Measurements from ENCODE around the gene CCDC9B.

The CCDC9B gene

DNA sequence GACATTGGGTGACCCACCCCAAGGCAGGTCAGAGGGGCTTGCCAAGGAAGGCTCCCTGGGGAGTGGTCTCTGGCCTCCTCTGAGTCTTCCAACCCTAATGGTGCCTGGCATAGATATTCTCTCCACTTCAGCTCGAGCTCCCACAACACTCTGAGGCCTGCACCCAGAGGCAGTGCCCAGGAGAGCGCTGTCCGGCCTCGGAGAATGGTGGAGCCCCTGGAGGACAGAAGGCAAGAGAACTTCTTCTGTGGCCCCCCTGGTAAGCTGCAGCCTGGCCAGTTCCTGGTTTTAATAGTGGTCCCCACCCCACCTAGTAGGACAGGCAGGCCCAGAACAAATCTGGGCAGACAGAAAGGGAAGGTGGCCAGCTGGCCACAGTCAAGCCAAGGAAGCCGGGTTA lies 24.3 kb upstream of the CCDC9B start:
- DNase-seq: no peak

DNA sequence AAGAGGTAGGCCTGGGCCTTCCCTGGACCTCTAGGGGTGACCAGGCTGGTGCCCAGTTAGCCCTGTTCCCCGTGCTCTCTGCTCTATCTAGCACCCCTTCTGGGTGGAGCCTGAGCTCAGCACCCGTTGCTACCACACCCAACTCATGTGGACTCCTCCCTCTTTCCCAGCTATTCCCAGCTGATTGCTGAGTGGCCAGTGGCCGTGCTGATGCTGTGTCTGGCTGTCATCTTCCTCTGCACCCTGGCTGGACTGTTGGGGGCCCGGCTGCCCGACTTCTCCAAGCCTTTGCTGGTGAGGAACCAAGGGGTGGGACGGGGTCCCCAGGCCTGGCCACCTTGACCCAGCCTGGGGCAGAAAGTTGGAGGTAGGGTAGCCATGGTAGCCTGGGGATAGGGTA lies 23.5 kb upstream of the CCDC9B start:
- DNase-seq: no peak

DNA sequence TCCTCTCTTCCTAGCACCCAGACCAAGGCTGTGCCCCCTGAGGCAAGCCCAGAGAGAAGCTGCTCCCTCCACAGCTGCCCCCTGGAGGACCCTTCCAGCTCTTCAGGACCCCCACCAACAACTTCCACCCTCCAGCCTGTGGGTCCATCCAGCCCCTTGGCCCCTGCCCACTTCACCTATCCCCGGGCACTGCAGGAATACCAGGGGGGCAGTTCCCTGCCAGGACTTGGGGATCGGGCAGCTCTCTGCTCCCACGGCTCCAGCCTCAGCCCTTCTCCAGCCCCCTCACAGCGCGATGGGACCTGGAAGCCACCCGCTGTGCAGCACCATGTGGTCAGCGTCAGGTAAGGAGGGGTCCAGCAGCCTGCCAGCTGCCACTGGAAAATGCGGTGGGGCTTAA lies 22.9 kb upstream of the CCDC9B start:
- DNase-seq: no peak

DNA sequence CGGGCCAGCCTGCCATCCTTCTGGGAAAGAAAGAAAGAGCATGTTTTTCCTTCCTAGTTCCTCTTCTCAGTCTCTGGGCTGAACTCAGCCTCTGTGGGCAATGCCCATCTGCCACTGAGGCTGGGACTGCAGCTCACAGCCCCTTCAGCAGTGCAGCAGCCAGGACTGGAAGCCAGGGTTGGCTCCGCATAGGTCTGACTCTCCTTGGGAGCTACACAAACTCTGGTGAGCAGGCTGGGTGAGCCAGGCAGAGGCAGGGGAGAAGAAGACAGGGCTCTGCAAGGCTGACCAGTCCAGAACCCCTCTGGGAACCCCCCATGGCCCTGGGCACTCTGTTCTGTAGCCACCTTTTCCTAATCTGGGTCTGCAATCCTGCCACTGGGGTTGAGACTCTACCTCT lies 20.9 kb upstream of the CCDC9B start:
- DNase-seq: no peak

DNA sequence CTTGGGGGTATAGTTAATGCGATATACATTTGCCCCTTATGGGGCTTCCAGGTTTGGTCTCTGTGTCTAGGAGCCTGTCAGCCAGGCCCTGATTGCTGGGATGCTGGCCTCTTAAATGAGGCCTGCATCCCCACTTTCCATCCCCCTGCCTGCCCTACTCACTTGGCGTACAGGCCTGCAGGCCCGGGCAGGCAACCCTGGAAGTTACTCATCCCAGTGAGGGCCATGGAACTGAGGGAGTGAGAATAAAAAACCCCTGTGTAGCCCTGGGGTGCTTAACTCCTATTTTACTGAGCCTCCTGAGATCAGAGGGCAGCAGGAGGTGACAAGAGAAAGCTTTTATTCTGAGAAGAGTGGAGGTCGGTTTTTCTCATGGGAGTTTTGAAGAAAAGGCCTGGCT lies 19.3 kb upstream of the CCDC9B start:
- DNase-seq: no peak

DNA sequence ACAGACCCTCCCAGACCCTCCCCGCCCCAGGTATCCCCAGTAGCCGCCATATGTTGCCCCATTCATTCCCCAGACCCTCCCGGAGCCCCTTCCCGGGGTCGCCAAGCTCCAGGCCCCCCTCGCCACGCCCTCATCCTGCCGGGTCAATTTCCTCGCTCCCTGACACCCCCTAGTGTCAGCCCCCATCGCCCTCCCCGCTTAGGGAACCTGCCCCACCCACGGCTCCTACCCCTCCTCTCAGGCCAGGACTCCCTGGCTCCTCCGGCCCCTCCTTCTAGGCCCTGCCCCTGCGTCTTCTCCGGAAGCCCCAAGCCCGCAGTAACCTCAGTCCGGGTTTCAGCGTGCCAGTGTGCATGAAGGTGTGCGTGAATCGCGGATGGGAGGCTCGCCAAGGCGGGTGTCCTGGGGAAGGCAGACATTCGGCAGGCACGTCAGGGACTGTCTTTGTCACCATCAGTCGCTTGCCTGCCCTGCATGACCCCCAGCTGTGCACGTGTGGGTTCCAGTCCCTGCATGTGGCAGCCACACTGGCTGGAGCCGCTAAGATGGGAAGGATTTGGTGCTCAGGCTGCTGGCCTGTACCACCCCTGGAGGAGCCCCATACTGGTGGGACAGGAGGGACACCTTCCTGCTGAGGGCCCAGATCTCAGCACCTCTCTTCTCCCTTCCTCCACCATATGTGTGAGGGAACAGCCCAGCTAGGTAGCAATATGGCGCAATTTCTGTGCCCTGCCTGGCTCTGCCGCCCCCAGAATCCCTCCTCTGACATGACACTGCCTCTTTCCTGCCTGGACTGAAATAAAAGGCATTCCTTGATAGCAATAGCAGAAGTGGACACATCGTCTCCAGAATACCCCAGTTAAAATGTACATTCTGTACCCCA lies 18.0 kb upstream of the CCDC9B start:
- peak; percentile 27 for DNase-seq

DNA sequence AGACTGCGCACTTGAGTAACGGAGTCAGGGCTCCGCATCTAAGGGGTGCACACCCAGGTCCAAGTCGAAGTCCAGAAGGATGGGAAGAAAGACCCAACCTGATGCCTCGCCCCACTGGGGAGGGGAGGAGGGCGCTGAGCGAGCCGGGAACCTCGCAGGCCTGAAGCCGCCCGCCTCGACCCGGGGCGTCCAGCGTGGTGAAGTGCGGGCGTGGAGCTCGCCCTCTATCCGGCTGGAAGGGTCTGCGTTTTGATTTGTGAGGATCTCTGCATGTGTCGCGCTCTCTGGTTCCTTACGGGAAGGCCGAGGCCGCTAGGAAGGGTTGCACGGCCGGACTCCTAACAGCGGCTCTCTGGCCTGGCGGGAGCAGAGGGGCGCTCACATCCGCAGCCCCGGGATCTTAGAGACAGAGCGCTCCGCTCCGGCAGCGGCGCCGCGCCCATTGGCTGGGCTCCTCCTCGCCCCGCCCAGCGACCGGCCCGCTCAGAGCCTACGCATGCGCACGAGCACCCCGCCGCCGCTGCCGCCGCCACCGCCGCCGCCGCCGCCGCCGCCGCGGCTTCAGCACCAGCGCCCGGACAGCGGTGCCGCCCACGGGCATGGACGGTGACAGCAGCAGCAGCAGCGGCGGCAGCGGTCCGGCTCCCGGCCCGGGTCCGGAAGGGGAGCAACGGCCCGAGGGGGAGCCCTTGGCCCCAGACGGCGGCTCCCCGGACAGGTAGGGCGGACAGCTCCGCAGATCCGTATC lies 17.2 kb upstream of the CCDC9B start, which contains the start of gene DISP2:
Gene DISP2, plus strand, starts transcription at position 497 of the 748 bp plus-strand sequence. Its CDS starts 103 bp downstream, at position 600.
- peak; percentile 87 for DNase-seq

DNA sequence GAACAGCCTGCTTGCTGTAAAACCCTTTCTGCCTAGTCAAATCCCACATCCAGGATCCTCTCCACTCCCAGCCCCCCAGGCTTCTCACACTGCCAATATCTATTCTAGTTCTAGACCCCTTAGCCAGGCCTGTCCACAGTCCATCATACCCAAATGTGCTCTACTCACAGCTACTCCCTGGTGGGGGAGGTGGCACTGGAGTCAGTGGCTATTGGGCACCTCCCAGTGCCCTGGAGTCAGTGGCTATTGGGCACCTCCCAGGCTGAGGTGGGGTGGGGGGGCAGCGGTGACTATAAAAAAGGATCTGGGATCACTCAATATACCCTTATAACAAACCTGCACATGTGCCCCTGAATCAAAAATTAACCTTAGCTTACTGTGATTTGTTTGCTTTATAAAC lies 16.5 kb upstream of the CCDC9B start:
- no peak for DNase-seq

DNA sequence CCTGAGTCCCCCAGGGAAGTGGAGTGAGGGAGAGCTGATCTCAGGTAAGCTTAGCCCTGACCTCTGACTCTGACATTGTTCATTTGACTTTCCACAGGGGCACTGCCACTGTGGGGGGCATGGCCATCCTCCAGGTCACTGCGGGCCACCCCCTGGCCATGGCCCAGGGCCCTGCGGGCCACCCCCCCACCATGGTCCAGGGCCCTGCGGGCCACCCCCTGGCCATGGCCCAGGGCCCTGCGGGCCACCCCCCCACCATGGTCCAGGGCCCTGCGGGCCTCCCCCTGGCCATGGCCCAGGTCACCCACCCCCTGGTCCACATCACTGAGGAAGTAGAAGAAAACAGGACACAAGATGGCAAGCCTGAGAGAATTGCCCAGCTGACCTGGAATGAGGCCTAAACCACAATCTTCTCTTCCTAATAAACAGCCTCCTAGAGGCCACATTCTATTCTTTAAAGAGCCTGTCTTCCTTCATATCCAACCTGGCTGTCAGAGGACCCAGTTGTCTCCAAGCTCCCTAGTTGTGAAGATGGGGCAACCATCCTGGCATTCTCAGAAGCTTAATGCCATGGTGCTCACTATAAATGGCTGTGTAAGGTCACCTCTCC lies 15.3 kb upstream of the CCDC9B start:
- no peak for DNase-seq

DNA sequence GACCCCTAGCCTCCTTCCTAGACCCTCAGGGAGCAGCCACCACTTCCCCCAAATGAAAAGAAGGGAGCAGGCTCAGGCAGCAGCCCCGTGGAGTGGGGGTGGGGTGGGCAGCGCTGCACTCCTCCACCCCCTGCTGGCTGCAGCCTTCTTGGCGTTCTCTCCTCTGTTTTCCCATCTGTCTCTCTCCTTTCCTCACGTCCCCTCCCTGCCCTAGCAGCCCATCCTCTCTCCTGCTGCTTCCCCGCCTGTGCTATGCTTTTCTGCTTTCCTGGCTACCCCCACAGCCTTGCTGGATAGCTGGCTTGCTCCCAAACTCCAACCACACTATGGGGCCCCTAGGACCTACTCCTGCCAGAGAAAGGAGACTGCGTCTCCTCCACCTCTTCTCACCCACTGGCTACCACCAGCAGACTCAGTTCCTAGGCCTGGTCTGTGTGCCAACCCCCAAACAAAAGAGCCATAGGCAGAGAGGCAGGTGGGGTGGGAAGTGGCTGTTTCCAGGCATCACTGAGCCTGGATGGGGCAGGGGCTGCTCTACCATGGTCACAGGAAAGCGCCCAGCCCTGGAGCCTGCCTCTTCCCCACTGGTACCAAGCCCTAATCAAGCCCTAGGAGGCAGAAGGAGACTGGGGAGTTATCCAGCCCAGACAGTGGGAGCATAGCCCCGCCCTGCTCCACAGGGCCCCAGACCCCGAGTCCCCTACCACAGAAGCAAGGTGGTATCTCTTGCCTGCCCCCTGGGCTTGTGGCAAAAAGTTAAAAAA lies 13.9 kb upstream of the CCDC9B start:
- DNase-seq: no peak

DNA sequence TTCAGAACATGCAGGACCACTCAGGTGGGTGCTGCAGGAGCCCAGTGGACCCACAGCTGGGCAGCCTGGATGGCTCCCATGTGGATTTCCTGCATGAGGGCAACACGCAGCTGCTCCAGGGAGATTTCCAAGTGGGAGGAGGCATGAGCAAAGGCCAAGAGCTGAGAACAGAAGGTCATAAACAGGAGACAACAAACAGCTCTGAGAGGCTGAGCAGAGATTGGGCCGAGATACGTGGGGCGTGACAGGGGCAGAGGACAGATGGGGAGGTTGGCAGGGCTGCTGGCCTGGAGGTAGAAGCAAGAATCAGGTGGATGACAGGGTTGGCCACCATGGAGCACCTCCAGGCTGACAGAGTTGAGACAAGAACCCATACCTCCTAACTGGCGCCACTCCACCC lies 13.0 kb upstream of the CCDC9B start:
- no peak for DNase-seq

DNA sequence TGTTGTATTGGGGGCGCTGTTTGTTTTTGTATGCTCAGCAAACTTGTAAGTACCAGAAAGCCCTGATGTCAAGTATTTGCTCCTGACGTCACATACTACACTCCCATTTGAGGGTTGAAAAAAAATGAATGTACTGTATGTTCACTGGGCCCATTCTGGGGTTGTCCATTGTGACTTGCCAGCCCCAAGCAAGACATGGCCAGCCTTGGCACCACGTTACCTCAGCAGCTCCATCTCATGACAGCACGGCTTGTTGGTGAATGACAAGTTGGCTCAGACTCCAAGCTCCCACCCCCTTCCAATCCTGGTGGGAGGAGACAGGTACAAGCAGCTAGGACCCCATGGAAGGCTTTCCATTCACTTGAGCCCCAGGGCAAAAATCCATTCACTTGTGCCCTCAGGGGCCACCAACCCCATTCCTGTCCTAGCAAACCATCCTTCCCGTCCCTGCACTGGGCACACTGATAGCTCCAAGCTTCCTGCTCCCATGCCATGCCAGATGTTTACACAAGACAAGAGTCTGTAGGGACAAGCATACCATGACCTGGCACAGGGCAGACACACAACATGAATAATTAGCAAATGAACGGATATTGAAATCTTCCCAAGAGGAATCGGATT lies 11.7 kb upstream of the CCDC9B start:
- DNase-seq: no peak

DNA sequence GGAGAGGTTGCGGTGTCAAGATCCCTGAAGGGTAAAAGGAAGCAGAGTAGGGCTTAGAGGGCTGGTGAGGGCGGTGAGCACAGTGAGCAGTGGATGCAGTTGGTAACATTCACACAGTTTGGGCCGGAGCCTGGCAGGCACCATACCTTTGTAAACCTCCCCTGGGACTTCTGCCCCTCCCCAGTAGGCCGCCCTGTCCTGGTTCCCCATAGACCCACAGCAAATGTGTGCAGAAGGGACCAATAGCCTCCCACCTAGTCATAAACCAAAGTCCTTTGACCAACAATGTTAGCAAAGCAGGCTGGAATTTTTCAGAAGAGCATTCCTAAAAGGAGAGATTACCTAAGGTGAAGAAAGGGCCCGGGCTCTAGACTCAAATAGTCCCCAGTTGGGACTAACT lies 8.4 kb upstream of the CCDC9B start:
- no peak for DNase-seq

DNA sequence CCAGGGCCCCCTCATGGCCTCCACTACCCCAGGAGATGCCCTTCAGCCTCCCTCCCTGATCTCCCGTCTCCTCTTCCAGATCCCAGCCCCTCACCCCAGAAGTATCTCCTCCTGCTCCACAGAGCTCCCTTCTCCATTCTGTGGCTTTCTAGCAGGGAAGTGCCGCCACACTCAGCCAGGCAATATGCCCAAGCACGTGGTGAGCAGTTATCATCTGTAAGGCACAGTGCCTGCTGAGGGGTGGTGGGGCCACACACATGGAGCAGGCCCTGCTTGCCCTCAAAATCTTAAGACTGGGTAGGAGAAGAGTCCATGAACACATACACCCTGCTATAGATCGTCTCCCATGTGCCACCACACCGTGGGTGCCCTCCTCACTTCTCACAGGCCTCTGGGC lies 7.7 kb upstream of the CCDC9B start:
- DNase-seq: no peak

DNA sequence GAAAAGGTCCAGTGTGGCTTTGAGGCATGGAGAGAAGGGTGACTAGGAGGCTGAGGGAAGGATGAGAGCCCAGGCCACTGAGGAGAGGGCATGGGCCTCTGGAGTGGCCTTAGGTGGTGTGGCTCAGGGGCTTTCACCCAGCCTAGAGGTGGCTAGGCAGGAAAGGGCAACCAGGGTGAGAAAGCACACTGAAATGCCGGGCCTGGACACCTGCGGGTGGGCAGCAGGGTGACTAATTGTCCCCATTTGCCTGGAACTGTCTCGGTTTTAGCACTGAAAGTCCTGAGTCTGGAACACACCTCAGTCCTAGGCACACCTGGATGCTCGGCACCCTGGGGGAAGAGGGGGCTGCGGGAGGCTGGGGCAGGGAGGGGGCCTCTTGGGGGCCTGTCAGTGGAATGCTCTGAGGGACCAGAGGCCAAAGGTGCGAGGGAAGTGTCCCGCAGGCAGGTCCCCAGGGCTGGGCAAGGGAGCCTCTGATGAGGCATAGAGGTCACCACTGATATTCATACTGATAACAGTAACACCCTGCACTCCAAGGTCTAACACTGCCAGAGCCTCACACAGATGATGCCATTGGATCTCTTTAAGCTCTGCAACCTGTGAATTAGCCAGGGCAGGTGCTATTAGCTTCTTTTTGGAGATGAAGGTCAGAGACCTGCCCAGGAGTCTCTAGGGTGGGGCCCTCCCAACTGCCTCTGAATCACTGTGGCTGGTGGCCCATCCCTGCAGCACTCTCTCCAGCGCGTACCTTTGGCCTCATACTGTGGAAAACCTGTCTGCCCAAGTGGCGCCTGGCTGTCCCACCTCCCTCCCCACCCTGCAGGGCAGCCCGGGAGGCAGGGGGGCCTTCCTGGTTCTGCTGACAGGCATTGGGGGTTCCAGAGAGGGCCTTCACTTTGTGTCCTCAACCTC lies 7.1 kb upstream of the CCDC9B start:
- no peak for DNase-seq

DNA sequence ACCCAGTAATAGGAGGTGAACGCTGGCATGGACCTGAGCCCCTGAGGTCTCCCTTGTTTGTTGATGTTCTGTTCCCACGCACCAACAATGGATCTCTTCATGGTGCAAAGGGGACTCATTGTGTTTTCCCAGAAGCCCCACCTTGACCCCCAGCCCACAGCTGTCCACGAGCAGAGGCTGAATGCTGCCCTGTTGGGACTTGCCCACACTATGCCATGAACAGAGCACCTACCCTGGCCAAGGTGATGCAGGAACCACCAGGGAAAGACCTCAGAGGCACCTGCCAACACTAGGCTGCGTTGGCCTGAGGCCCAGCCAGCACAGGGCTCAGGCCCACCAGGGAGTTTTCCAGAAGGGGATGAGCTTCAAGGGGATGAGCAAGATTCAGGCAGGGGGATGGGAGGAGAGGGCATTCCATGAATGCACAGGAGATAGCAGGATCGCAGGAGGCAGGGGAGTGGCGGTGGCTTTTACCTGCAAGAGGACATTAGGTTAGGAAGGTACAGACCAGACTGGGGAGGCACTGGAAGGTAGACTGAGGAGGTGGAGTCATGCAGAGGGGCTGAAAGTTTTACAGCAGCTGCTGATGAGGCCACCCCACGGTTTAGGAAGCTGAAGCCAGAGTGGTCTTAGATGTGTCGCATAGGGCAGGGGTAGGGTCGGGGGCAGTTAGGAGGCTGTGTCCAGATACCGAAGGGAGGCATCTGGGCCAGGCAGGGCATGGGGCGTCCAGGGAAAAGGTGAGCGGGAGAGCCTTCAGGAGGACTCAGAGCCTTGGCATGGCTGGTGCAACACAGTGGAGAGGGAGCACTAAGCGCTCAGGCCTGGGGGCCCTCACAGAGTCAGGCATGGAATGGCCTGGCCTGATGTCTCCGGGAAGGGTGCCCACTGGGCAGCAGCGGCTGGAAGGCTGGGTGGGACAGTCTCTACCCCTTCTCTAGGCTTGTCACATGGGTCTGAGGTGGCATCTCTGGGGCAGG lies 6.1 kb upstream of the CCDC9B start:
- DNase-seq: no peak

DNA sequence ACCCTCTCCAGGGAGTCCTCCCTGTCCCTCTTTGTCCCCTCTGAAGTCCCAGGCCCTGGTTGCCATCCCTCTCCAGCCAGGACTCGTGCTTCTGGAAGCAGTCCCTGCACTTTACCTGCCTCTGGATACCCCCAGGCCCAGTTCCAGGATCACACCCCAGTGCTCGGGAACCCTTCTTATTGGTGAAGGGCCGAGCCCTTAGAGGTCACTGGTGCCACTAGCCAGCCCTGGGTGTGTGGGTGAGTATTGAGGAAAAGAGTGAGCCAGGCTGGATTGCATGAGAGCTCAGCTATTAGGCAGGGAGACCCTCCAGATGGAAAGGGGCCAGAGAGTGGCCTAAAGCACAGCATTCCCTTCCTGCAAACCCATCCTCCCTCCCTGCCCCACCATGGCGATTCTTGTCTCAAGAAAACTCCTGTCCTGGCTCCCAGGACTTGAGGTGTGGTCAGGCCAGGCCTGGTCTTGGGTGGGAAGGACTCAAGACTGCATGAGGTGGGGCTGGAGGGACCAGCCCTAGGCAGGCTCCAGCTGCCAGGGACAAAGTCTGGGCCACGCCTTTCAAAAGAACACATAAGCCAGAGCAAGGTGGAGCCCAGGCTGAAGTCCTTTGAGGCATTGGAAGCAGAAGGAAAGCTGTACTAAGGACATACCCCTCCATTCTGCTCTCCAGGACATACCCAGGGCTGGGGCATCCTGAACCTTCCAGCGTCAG lies 5.3 kb upstream of the CCDC9B start:
- DNase-seq: no peak

DNA sequence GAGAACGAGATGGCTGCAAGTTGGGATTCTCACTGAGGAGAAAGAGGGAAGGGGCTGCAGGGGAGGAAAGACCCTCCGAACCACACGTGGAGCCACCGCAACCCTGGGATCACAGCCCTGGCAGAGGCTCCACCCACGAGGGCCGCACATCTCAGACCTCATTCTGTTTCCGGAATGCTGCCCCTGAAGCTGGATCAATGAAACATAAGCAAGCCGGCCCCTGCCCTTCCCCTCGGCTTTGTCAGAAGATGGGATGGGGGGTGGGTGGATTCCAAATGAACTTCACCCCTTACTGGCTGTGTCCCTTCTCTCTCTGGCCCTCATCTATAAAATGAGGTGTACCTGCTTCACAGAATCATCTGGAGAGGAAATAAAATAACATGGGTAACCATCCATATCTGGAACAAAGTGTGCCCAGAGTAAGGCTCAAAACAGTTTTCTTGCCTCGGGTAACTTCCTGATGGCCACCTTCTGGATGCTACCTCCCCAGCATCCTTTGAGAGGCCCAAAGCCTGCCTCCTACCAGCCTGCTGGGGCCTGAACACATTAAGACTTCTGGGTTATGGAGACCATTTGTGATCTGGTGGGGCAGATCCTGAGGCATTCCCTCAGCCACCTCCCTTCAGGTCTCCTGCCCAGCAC lies 4.6 kb upstream of the CCDC9B start:
- no peak for DNase-seq

DNA sequence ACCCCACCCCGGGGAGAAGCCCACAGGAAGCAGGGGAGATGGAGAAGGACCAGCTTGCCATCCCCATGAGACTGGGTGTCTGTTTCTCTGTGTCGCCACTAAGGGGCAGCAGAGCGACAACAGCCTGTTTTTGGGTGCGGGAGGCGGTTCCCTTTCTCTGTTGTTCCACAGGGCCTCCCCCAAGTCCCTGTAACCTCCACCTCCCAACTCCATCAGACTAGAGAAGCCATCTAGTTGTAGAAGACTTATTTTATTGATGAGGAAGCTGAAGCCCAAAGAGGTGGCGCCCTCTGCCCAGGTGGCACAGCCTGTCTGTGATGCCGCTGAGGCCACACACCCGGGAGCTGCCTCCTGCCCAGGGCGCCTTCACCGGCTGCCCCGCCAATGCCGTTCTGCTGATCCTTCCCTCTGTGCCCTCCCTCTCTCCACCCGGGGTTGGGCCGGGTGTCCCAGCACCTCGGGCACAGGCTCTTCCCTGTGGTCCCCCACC lies 3.9 kb upstream of the CCDC9B start:
- DNase-seq: peak; percentile 59
